ENCODE results near the gene SSBP3.
"Not testable (repeated sequence)": the region's sequence is repeated elsewhere in the genome, so short reads cannot be mapped to it uniquely, and the experiment has no call there.

SSBP3 gene

DNA sequence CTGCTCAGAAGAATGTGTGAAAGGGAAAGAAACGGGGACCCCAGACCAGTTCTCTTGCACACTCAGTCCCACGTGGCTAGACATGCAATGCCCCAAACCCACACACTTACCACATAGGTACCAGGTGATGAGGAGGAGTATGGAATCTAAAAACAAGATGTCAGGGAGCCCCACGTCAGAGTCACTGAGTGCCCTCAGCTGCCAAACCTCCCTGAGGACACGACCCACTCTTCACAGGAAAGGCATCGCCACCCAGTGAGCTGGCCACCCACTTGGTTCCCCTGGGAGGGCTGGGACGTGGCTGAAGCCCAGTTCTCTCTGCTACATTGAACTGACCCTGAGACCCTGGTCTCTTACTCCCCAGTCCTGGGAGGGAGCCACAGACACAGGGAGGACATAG is 164.8 kb downstream of the SSBP3 start:
- DNase-seq (ENCODE audit: low read depth) = no peak

DNA sequence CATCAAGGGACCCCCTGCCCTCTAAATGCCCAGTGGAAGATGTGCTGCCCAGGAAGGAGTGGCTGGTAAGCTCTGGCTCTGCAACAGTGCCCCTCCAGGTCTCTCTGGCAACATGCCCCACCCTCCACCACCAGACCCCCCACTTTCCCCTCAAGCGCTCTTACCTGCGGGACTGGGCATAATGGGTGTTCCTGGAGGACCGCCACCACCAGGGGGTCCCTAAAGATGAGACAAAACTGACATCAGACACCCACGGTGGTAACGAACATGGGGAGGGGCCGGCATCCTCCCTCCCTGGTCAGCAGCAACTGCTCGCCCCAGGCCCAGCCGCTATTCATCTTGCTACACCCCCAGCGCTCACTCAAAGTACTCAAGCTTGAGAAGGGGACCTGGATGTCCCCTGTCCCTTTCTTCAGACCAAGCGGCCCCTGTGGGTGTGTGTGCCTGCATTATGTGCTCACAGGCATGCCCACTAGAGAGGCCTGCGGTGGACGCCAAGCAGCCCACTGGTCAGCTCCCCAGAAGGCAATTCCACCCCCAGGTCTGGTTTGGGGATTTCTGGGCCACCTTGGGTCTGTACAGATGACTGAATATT is 165.4 kb downstream of the SSBP3 start:
- no peak for DNase-seq (ENCODE audit: low read depth)

DNA sequence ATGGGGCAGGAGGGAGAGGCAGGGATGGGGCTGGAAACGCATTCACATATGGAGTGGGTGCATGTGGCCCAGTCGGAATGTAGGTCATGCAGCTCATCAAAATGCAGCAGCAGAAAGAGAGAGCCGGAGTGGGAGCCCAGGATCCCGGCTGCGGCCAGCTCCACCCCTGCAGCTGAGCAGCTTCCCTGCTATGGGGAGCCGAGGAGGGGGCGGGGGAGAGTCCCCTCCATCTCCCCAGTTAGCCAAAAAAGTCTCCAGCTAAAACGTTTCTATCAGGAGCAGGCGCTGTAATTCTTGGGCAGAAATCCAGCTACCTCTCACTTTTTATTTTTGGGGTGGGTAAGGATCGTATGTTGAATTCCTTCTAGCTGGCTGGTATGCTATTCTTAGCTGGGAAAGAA is 166.6 kb downstream of the SSBP3 start:
- DNase-seq (ENCODE audit: low read depth) = no peak

DNA sequence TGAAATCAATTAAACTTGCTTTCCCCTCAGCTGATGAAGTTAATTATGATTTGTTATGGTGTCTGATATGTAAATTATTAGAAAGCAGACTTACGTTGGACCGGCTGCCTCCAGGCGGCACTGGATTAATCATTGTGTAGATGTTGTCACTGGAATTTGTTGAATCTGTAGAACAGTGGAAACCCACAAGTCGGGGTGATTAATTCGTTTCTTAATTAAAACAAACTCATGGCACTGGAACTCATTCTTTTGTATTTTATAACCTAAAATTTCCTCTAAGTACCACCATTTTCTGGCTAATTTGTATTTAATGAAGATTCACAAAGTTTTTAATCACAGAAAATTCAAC is 167.2 kb downstream of the SSBP3 start:
- DNase-seq (ENCODE audit: low read depth) = no peak

DNA sequence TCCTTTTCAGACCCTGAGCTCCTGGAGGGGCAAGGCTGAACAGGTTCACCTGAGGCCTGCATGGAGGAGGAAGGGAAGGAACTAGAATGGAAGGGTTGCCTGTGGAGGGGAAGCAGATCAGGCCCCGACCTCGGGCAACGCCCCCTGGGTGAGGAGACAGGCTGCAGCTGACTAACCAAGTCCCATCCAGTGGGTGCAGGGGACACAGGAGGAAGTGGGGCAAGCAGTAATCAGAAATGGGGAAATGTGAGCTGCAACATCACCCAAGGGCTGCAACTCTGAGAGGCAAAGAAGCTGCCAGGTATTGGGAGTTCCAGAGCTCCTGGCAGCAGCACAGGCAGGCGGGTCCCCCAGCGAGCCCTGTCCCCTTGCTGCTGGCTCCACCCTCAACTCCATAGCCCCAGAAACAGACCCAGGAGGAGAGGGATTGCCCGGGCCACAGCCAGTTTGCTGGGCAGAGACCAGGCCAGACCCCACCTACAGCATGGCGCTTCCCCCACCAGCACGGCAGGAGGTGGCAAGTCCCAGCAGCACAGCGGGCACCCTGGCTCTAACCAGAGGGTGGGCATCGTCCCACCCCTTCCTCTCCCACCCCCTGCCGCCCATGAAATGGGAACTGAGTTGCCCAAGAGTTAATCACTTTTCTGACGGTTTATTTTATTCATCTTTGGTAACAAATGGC is 167.7 kb downstream of the SSBP3 start:
- DNase-seq (ENCODE audit: low read depth) = no peak

DNA sequence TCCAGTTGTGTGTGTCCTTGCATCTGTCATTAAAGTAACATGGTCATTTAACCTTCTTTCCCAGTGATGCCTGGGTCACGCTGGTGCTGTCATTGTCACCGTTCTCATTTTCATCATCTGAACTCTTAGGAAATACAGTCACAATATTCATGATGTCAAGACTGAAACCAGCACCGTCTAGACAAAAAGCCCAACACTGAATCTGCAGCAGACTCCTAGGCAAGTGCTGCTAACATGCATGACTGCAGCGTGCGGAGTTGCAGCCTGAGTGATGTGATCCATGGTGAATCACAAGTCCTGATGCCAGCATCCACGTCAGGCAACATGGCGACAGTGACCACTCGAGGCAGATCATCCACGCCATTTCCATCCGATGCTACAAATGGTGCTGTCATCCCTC is 168.6 kb downstream of the SSBP3 start:
- DNase-seq (ENCODE audit: low read depth) = no peak

DNA sequence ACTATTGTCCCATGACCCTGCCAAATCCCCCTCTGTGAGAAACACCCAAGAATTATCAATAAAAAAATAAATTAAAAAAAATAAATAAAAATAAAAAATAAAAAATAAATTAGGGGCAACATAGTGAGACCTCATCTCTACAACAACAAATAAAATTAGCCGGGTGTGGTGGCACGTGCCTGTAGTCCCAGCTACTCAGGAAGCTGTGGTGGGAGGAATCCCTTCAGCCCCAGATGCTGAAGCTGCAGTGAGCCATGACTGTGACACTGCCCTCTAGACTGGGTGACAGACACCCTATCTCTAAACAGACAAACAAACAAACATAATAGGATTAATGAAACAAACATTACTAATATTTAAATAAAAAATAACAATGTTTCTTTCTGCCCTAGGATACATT is 171.9 kb downstream of the SSBP3 start:
- no peak for DNase-seq (ENCODE audit: low read depth)

DNA sequence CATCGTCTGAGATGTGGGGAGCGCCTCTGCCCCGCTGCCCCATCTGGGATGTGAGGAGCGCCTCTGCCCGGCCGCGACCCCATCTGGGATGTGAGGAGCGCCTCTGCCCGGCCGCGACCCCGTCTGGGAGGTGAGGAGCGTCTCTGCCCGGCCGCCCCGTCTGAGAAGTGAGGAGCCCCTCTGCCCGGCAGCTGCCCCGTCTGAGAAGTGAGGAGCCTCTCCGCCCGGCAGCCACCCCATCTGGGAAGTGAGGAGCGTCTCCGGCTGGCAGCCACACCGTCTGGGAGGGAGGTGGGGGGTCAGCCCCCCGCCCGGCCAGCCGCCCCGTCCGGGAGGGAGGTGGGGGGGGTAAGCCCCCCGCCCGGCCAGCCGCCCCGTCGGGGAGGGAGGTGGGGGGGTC is 173.0 kb downstream of the SSBP3 start:
- not testable (repeated sequence) for DNase-seq (ENCODE audit: low read depth)

DNA sequence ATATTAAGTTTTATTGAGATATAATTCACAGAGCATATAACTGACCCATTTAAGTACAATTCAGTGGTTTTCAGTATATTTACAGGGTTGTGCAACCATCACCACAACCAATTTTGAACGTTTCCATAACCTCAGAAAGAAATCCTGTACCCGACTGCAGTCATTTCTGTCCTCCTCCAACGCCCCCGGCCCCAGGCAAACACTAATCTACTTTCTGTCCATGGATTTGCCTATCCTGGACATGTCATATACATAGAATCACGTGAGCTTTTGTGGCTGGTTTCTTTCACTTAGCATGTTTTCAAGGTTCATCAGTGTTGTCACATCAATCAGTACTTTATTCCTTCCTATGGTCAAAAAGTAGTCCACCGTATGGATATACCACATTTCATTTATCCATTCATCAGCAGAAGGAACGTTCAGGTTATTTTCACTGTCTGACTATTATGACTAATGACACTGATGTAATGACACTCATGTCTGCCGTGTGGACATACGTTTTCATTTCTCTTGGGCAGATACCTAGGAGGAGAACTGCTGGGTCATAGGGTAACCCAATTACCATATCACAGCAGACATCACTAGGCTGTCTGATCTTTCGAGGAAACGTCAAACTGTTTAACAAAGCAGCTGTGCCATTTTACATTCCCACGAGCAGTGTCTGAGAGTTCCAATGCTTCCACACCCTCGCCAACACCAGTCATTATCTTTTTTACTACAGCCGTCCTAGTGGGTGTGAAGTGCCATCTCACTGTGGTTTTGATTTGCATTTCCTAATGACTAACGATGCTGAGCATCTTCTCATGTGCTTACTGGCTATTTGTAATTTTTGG is 175.5 kb downstream of the SSBP3 start:
- DNase-seq (ENCODE audit: low read depth) = peak; percentile 59

DNA sequence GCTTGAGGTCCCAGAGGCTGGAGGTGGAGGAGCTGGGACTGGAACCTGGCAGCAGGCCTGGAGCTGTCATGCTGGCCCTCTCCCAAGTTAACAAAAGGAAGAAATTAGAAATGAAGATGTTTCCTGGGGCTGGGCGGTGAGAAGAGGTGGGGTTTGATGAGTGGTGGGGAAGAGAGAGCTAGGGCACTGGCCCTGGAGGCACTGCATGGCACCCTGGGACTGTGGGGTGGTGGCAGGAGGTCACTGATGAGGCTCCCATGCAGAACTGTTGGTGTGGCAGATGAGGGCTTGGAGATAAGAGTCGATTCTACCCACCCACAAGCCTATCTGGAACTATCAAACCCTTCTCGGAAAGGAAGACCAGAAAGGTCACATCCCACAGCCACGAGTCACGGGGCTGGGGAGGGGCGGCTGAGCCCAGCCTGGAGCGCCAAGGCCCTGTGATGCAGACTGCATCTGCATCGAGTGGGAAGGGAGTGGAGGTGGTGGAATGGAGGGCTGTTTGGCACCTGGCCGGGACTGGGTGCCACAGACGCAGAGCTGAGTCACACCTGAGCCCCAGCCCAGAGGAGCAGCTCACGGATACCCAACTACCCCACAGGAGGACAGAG is 176.8 kb downstream of the SSBP3 start:
- DNase-seq (ENCODE audit: low read depth) = peak; percentile 48

DNA sequence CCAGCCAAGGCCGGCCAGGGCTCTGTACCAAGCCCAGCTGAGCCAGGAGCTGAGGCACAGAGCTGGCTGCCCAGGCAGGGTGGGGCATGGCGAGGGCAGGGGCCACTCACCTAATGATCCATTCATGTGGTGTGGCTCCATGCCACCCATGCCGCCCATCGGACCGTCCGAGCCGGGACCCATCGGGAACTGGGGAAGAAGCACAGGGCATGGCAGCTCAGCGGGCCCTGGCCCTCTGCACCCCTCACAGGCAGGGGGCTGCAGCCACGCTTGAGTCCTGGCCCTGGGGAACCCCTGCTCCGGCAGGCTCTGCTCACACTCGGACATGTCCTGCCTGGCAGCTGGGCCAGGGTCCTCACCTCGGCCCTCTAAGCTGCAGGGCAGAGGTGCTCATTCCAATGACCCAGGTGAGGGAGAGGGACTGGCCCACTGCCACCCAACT is 177.5 kb downstream of the SSBP3 start:
- no peak for DNase-seq (ENCODE audit: low read depth)

DNA sequence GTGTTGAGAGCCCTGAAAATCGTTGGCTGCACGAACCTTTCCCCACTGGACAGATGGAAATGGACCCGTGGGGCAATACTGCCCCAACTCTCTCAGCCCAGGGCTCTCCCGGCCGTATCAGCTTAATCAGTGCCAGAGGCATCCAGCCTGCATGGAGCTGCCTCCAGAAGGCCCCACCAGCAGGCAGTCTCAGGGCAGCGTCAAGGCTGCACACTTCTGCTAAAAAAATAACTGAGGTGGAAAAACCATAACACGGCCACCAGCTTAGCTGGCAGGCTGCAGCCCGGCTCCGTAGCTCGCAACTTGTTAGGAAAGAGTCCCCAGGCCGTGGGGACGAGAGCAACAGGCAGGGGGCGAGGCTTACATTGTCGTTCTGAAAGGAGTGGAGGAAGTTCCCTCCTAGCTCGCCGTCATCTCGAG is 178.3 kb downstream of the SSBP3 start:
- no peak for DNase-seq (ENCODE audit: low read depth)

DNA sequence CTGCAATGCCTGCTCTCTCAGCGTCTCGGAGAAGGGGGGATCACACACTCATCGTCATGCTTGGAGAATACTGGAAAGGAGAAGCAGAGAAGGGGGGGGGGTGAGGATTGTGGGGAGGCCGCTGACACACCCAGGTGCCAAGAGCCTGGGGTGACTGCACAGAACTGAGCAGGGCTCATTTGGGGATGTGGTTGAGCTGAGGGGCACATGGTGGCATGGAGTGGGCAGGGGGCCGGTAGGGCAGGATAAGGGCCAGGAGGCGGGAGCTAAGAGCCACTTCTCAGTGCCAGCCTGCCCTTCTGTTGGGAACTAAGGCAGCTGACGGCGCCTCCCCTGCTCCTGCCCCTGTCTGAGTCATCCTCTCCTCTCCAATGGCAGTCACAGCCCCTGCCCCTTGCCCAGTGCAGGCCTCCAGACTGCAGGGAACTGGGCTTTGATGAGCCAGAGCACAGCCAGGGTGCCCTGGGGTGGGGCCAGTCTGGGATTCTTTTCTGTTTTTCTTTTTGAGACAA is 179.0 kb downstream of the SSBP3 start:
- DNase-seq (ENCODE audit: low read depth) = no peak

DNA sequence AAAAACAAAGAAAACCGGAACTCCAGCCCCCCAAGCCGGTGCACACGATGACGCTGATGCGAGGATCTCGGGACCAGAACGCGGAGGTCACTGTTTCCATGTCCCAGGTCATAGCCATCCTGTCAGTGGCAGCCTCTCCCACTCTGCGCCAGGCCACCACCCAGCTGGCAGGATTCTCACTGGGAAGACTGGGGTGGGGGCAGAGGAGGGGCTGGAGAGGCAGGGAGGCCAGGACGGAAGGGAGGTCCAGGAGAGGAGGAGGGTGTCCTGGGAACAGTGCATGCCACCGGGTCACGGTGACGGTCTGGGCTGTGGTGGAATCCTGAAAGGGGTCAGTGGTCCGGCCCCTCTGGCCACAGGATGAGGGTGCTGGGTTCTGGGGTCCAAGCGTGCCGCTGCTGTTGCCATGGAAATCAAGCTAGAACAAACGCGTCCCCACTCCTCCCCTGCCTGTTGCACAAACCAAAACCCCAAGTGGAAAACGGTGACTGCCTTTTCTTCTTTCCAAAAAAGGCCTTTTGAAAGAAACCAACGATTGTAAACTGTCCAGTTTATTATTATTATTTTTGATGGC is 180.1 kb downstream of the SSBP3 start:
- DNase-seq (ENCODE audit: low read depth) = no peak

DNA sequence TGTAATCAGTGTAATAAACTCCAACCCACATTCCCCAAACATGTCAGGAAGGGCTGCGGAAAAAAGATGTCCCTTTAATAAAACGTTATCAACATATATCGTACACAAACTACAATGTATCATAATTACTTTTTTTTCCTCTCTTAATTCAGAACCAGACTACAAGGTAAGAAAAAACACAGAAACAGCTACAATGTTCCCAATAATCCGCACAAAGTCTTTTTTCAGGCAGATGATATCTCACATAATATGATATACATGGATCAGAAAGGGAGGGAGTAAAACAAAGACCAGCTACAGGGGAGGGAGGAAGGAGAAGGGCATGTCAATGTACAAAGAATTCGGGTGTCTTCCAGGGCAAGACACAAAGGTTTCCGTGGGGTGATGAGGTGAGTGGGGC is 180.8 kb downstream of the SSBP3 start:
- DNase-seq (ENCODE audit: low read depth) = no peak

DNA sequence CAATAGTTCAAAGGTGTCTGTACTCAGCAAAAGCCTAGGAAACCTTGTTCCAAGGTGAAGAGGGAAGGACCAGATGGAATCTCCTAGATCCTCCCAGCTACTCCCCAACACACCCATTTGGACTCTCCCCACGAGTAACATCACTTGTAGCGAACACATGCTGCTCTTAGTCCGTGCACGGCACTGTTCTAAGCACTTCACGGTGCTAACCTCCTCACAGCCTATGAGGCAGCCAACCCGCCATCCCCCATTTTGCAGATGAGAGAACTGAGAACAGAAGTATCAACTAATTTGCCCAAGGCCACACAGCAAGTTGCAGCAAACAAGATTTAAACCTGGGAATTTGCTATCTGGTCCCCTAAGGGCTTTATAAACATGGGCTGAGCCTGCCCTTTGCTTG is 182.0 kb downstream of the SSBP3 start:
- no peak for DNase-seq (ENCODE audit: low read depth)

DNA sequence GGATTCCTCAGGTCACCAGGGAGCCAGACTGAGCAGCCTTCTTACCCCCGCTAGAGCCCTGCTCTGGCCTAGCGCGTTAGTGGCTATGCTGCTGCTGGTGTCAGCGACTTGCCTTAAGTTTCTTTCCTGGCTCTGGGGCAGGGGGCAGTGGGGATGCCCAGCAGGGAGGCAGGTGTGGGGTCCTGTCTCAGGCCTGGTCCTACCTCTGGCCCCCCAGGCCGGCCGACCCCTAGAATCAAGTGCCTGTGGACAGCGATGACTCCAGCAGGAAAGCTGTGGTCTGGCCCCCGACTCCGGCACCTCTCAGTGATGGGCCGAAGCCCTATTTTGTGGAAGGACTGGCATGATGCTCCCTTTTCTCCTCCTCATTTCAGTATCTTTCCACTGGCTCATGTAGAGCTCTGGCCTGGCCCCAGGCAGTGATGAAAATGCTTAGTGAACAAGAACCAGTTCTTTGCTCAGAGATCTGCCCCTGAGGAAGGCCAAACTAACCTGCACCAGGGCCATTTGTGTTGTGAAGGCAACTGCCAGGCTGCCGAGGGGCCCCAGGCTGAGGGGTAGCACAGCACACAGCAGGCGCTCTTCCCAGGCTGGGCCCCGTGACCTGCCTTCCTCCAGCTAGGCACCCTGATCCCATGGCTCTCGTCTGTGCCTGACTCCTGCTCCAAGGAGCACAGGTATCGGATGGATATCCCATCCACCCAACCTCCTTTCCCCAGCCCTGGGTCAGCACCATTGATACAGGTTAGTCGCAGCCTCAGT is 182.6 kb downstream of the SSBP3 start:
- no peak for DNase-seq (ENCODE audit: low read depth)

DNA sequence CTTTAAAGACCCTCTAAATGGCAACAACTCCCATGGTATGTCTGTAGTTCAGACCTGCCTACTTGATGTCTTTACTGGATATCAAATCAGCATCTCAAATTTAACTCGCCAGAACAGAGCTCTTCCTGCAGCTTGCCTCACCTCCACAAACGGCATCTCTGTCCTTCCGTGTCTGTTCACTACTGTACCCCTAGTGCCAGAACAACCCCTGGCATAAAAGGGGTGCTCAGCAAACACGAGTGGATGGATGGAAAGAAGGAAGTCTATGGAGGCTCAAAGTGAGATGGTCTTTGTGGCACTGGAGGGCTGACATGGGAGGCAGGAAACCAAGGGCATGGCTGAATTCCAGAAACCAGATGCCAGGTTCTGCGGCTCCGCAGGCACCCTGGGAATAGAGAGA is 183.5 kb downstream of the SSBP3 start:
- DNase-seq (ENCODE audit: low read depth) = no peak

DNA sequence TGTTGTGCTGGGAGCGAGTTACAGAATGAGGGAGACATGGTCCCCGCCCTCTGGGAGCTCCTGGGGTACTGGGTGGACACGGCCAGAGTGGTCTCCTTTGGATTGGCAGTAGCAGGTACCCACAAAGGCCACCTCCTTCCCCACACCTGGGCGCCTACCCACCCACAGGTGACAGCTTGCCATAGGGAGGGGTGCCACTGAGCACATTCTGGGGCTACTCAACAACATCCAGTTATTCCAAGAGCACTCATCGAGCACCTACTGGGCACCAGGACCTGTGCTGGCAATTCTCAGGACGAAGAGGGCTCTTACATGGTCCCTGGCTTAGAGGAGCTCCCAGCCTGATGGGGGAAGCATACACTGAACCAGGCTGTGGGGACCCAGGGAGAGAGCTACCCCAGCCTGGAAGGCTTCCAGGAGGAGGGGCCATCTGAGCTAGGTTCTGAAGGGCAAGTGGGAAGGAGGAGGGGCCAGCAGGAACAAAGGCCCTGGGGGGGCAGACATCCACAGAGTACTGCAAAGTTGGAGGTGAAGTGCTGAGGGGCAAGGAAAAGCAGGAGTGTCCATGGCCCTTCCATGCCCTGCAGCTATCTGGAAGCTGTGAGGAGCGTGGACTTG is 184.2 kb downstream of the SSBP3 start:
- DNase-seq (ENCODE audit: low read depth) = no peak

DNA sequence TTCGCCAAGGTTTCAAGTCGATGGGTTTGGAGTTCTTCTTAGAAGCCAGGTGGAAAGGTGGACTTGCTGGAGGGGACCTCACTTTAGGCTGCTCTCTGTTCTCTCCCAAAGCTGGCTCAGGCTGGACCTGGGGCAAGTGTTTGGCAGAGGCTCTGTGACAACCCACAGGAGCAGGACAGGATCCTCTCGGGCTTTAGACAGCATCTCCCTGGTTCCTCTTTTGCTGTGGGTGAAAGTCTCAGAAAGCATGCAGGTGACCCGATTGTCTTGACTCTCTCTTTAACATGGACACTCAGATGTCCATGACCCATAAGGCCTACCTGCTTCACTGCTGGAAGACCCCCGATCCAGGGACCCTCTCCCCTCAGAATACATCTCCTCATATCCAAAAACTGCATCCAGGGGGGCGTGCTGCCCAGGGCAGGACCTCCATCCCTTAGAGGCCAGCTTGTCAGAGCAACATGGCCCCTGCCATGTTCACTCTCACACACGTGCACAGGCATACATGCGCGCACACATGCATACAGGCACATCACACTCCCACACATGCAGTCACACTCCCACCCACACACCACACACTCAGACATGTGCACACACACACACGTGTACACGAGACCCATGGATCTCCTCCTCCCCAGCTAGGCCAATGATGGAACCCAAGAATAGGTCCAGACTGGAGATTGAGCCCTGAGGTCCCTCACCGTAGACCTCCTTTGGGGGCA is 184.9 kb downstream of the SSBP3 start:
- no peak for DNase-seq (ENCODE audit: low read depth)

All from activated T-cell treated with anti-CD3 and anti-CD28 coated beads for 48 hours (primary cell).